ENCODE results near the gene EMD. TPM values are rescaled to one million over a fixed set of nuclear protein-coding genes. Genes with fewer than 3 reads are reported as not detected.

Gene EMD
- polyA plus RNA-seq, 1 of the 3 experiments (the other 2 are of a cell fraction): 68.0 TPM

- Histone ChIP-seq H2AFZ (ENCODE audit: low read depth) (0 out of 2 replicates have a peak overlapping the region, but pooled peaks have one; percentile 29), H3K4me1 (ENCODE audit: control insufficient read depth in 1 of 2, insufficient read depth in 2 of 2, low read depth in 1 of 2, low read length in 1 of 2) (peaks cover 0 to 17% of the 10 kb centered on the region in 2 experiments; a peak in 1 of 4 replicates), H4K20me1 (ENCODE audit: insufficient read depth) (no peaks in the 10 kb centered on the region), H3K9me3 (no peaks in the 10 kb centered on the region), H3F3A (replicated peaks; ENCODE audit: insufficient read depth) (peaks cover 15% of the 10 kb centered on the region), H3K79me2 (ENCODE audit: insufficient read depth) (peaks cover 40% of the 10 kb centered on the region), H3K27ac (ENCODE audit: low read depth in 2 of 2, low read length in 1 of 2) (peak overlapping the region; percentile 87 to 89), H3K9me2 (no peaks in the 10 kb centered on the region), H3K36me3 (replicated peaks in 1 of 2; ENCODE audit: control insufficient read depth in 1 of 2, insufficient read depth in 2 of 2, low read length in 1 of 2) (no peaks in the 10 kb centered on the region), H3K27me3 (ENCODE audit: insufficient read depth) (no peaks in the 10 kb centered on the region; the same call in 1 of the 2 replicates), H3K4me3 (ENCODE audit: low read depth in 2 of 2, low read length in 1 of 2) (peak overlapping the region; percentile 48 to 54), H3K4me2 (peak overlapping the region; percentile 76), H3K9ac (peak overlapping the region; percentile 74; the same call in 1 of the 2 replicates)
- WGBS (ENCODE audit: low lambda C conversion rate): 64% methylated on average over 26 of the region's 79 CpGs
- DNase-seq: peak; percentile 85
- ChIA-PET POLR2A (no interaction called here), CTCF (no interaction called here)
- TF ChIP-seq RFX5 (IDR thresholded peaks at IDR 0.05; ENCODE audit: low read length): no peak
- peak; percentile 49; the same call in 1 of the 2 replicates for TF ChIP-seq TAF1 (IDR thresholded peaks at IDR 0.05; ENCODE audit: borderline replicate concordance, low read depth, low read length)
- no peak for TF ChIP-seq EZH2phosphoT487 (IDR thresholded peaks at IDR 0.05; ENCODE audit: borderline replicate concordance, low read depth)
- peak; percentile 81 for TF ChIP-seq MAX (IDR thresholded peaks at IDR 0.05; ENCODE audit: low read depth)
- no peak for TF ChIP-seq EP300 (IDR thresholded peaks at IDR 0.05; ENCODE audit: borderline replicate concordance in 1 of 2, low read depth in 1 of 2, low read length in 1 of 2)
- peak; percentile 22; the same call in 1 of the 2 replicates for TF ChIP-seq NFIC (IDR thresholded peaks at IDR 0.05; ENCODE audit: borderline replicate concordance)
- no peak for TF ChIP-seq FOXJ3 (CRISPR knock-in tag; IDR thresholded peaks at IDR 0.05)
Observed at GRCh38 chrX:154378059-154378798, 866 bp upstream of the EMD start.

- no peaks in the 10 kb centered on the region for H3K36me3 ChIP-seq (replicated peaks in 1 of 2; ENCODE audit: control insufficient read depth in 1 of 2, insufficient read depth in 2 of 2, low read length in 1 of 2)
- WGBS (ENCODE audit: low lambda C conversion rate): 31% methylated on average over 18 of the region's 38 CpGs
- no peaks in the 10 kb centered on the region for H3K9me2 ChIP-seq
- H3K4me2 ChIP-seq: peak overlapping the region; percentile 81
- no peak for DNase-seq
- H3K4me1 ChIP-seq (ENCODE audit: control insufficient read depth in 1 of 2, insufficient read depth in 2 of 2, low read depth in 1 of 2, low read length in 1 of 2): peaks cover 0 to 16% of the 10 kb centered on the region in 2 experiments; a peak in 1 of 4 replicates
- ChIA-PET CTCF (interaction anchor here (0.6 kb wide), 1 partner anchor 100 kb away, joined by 3 read pairs; no protein-coding TSS in a partner anchor), POLR2A (interaction anchor here (0.7 kb wide), 1 partner anchor 361 kb away, joined by 3 read pairs; no protein-coding TSS in a partner anchor)
- no peaks in the 10 kb centered on the region for H4K20me1 ChIP-seq (ENCODE audit: insufficient read depth)
- H3K9ac ChIP-seq: peak overlapping the region; percentile 97
- peaks cover 15% of the 10 kb centered on the region for H3F3A ChIP-seq (replicated peaks; ENCODE audit: insufficient read depth)
- H3K9me3 ChIP-seq: no peaks in the 10 kb centered on the region
- no peak overlapping the region for H2AFZ ChIP-seq (ENCODE audit: low read depth)
- H3K27me3 ChIP-seq (ENCODE audit: insufficient read depth): no peaks in the 10 kb centered on the region; the same call in 1 of the 2 replicates
- peak overlapping the region; percentile 76 to 90 for H3K27ac ChIP-seq (ENCODE audit: low read depth in 2 of 2, low read length in 1 of 2)
- peaks cover 35% of the 10 kb centered on the region for H3K79me2 ChIP-seq (ENCODE audit: insufficient read depth)
- peak overlapping the region; percentile 61 to 73 for H3K4me3 ChIP-seq (ENCODE audit: low read depth in 2 of 2, low read length in 1 of 2)
- TF ChIP-seq JUND (IDR thresholded peaks at IDR 0.05) (no peak), NRF1 (IDR thresholded peaks at IDR 0.05; ENCODE audit: low read depth, low read length) (no peak), TAF1 (IDR thresholded peaks at IDR 0.05; ENCODE audit: borderline replicate concordance, low read depth, low read length) (no peak), POLR2AphosphoS5 (IDR thresholded peaks at IDR 0.05; ENCODE audit: low read depth, low read length) (no peak), EZH2phosphoT487 (IDR thresholded peaks at IDR 0.05; ENCODE audit: borderline replicate concordance, low read depth) (no peak), GABPA (IDR thresholded peaks at IDR 0.05; ENCODE audit: low read depth) (no peak), EP300 (IDR thresholded peaks at IDR 0.05; ENCODE audit: borderline replicate concordance in 1 of 2, low read depth in 1 of 2, low read length in 1 of 2) (no peak), RAD21 (IDR thresholded peaks at IDR 0.05; ENCODE audit: low read length) (no peak), FOSL2 (IDR thresholded peaks at IDR 0.05; ENCODE audit: borderline replicate concordance, low read depth) (no peak), RXRA (IDR thresholded peaks at IDR 0.05; ENCODE audit: borderline replicate concordance, low read depth) (no peak), MXI1 (IDR thresholded peaks at IDR 0.05; ENCODE audit: low read depth, low read length) (no peak), SIN3A (IDR thresholded peaks at IDR 0.05; ENCODE audit: borderline replicate concordance, low read depth, low read length) (no peak), USF2 (IDR thresholded peaks at IDR 0.05; ENCODE audit: borderline replicate concordance, low read depth, low read length) (no peak), FOXM1 (IDR thresholded peaks at IDR 0.05; ENCODE audit: low read depth) (no peak), FOXJ3 (CRISPR knock-in tag; IDR thresholded peaks at IDR 0.05) (no peak), CTCF (IDR thresholded peaks at IDR 0.05) (no peak)
Observed at GRCh38 chrX:154379569-154379951, 465 bp downstream of the EMD start.
